ENCODE measurements around the gene NTN4. TPM values are rescaled to one million over a fixed set of nuclear protein-coding genes. Genes with fewer than 3 reads are reported as not detected.

NTN4 gene
- total RNA-seq (2022; extraction: Qiagen RNA extraction; ENCODE audit: low read depth): 40.7 to 53.3 TPM (median 47.0 TPM) in 5 replicates

GRCh38 chr12:95790033-95790916 lies at the start of gene NTN4:
Gene NTN4, minus strand, starts transcription at chr12:95790764. Its CDS starts 455 bp downstream, at chr12:95790309.

Other genes with a start within 250 kb of the NTN4 start
- 0.07 to 0.25 TPM (median 0.21 TPM) in 5 replicates for gene USP44, start 239.3 kb downstream of the NTN4 start, total RNA-seq (2022; extraction: Qiagen RNA extraction; ENCODE audit: low read depth)
- 111 to 150 TPM (median 129 TPM) in 5 replicates for gene SNRPF, start 68.2 kb upstream of the NTN4 start, total RNA-seq (2022; extraction: Qiagen RNA extraction; ENCODE audit: low read depth)
- gene CCDC38, start 151.8 kb upstream of the NTN4 start, total RNA-seq (2022; extraction: Qiagen RNA extraction; ENCODE audit: low read depth): 0.07 to 0.16 TPM (median 0.11 TPM) in 4 of 5 replicates, not detected in the other
- 1.9 to 2.8 TPM (median 2.2 TPM) in 5 replicates for gene AMDHD1, start 152.6 kb upstream of the NTN4 start, total RNA-seq (2022; extraction: Qiagen RNA extraction; ENCODE audit: low read depth)
- gene HAL, start 205.6 kb upstream of the NTN4 start, total RNA-seq (2022; extraction: Qiagen RNA extraction; ENCODE audit: low read depth): 0.29 to 0.75 TPM (median 0.36 TPM) in 5 replicates
- gene LTA4H, start 244.8 kb upstream of the NTN4 start, total RNA-seq (2022; extraction: Qiagen RNA extraction; ENCODE audit: low read depth): 86.8 to 108 TPM (median 101 TPM) in 5 replicates